NCI-H2107 (cell line): ENCODE measurements around the gene TAMM41.
"Not testable (repeated sequence)": the region's sequence is repeated elsewhere in the genome, so short reads cannot be mapped to it uniquely, and the experiment has no call there.

Experiments
- DNase-seq: peaks from one replicate; lab custom pipeline; 2025; lab: John Stamatoyannopoulos, UW

Gene TAMM41

GRCh38 chr3:11846281-11847266 lies at the start of gene TAMM41:
TAMM41 (minus strand) TSS chr3:11846885; CDS start chr3:11846636, 249 bp downstream.
- DNase-seq = peak; percentile 53

- DNase-seq = no peak
These were observed 32.2 kb upstream of the TAMM41 start for GRCh38 chr3:11878837-11879236.

- DNase-seq = not testable (repeated sequence)
These were observed 28.0 kb upstream of the TAMM41 start for GRCh38 chr3:11874707-11875106.

GRCh38 chr3:11863739-11864138 lies 17.1 kb upstream of the TAMM41 start:
- DNase-seq = not testable (repeated sequence)

- DNase-seq = not testable (repeated sequence)
These were observed 15.9 kb upstream of the TAMM41 start for GRCh38 chr3:11862584-11862983.

GRCh38 chr3:11862145-11862544 lies 15.5 kb upstream of the TAMM41 start:
- not testable (repeated sequence) for DNase-seq

- not testable (repeated sequence) for DNase-seq
These were observed 13.5 kb upstream of the TAMM41 start for GRCh38 chr3:11860213-11860612.

- no peak for DNase-seq
These were observed 6.8 kb upstream of the TAMM41 start for GRCh38 chr3:11853450-11853849.

GRCh38 chr3:11850003-11850402 lies 3.3 kb upstream of the TAMM41 start:
- DNase-seq = no peak

GRCh38 chr3:11847607-11848006 lies 922 bp upstream of the TAMM41 start:
- DNase-seq = no peak

GRCh38 chr3:11845651-11846050 lies 1.0 kb downstream of the TAMM41 start:
- DNase-seq = no peak

- no peak for DNase-seq
These were observed 1.8 kb downstream of the TAMM41 start for GRCh38 chr3:11844891-11845290.

GRCh38 chr3:11835028-11835639 lies 11.6 kb downstream of the TAMM41 start:
- DNase-seq = no peak

GRCh38 chr3:11832981-11833905 lies 13.4 kb downstream of the TAMM41 start:
- no peak for DNase-seq

GRCh38 chr3:11829416-11829815 lies 17.3 kb downstream of the TAMM41 start:
- no peak for DNase-seq

- no peak for DNase-seq
These were observed 19.9 kb downstream of the TAMM41 start for GRCh38 chr3:11826628-11827265.

- no peak for DNase-seq
These were observed 21.4 kb downstream of the TAMM41 start for GRCh38 chr3:11825301-11825700.

- no peak for DNase-seq
These were observed 26.1 kb downstream of the TAMM41 start for GRCh38 chr3:11820531-11821041.

- no peak for DNase-seq
These were observed 27.5 kb downstream of the TAMM41 start for GRCh38 chr3:11819146-11819689.

- DNase-seq = no peak
These were observed 28.7 kb downstream of the TAMM41 start for GRCh38 chr3:11818033-11818432.

GRCh38 chr3:11815111-11815510 lies 31.6 kb downstream of the TAMM41 start:
- DNase-seq = no peak
